GM19452 (cell line): ENCODE data around the gene UCN2.

ENCODE experiments used
- ATAC-seq: cut with Tn5 transposase; IDR thresholded peaks from one replicate; pipeline ENCODE4 v1.9.1; 2021; ENCODE audit not compliant: unreplicated experiment

The UCN2 gene

GRCh38 chr3:48563382-48563918, at the start of gene UCN2:
Gene UCN2 (minus strand): TSS chr3:48563781. CDS start chr3:48563124, 657 bp downstream.
- ATAC-seq, result no peak

GRCh38 chr3:48612309-48612708, 48.7 kb upstream of the UCN2 start:
- no peak for ATAC-seq

- ATAC-seq, result peak; percentile 92
These were observed 45.8 kb upstream of the UCN2 start, which contains the start of gene UQCRC1 for GRCh38 chr3:48609088-48610005. Gene UQCRC1 (minus strand): TSS chr3:48609646. CDS start chr3:48609620, 26 bp downstream.

GRCh38 chr3:48607519-48607918, 43.9 kb upstream of the UCN2 start:
- ATAC-seq, result no peak

- no peak for ATAC-seq
These were observed 38.0 kb upstream of the UCN2 start for GRCh38 chr3:48601622-48601994.

GRCh38 chr3:48600711-48601621, 37.4 kb upstream of the UCN2 start:
- ATAC-seq, result no peak

- ATAC-seq, result no peak
These were observed 36.1 kb upstream of the UCN2 start for GRCh38 chr3:48599509-48600285.

GRCh38 chr3:48599077-48599501, 35.5 kb upstream of the UCN2 start:
- ATAC-seq, result no peak

GRCh38 chr3:48598323-48599076, 34.9 kb upstream of the UCN2 start:
- ATAC-seq, result no peak

- ATAC-seq, result no peak
These were observed 33.8 kb upstream of the UCN2 start for GRCh38 chr3:48597408-48597800.

GRCh38 chr3:48596676-48597407, 33.3 kb upstream of the UCN2 start:
- ATAC-seq, result no peak

- ATAC-seq, result no peak
These were observed 32.6 kb upstream of the UCN2 start for GRCh38 chr3:48596157-48596556.

- ATAC-seq, result no peak
These were observed 32.0 kb upstream of the UCN2 start for GRCh38 chr3:48595526-48596121.

- no peak for ATAC-seq
These were observed 31.5 kb upstream of the UCN2 start, which contains the start of gene COL7A1 for GRCh38 chr3:48595075-48595525. Gene COL7A1 (minus strand): TSS chr3:48595329. CDS start chr3:48595159, 170 bp downstream.

- no peak for ATAC-seq
These were observed 31.0 kb upstream of the UCN2 start for GRCh38 chr3:48594417-48595049.

GRCh38 chr3:48593337-48593736, 29.8 kb upstream of the UCN2 start:
- ATAC-seq, result no peak

- ATAC-seq, result no peak
These were observed 29.0 kb upstream of the UCN2 start for GRCh38 chr3:48592519-48593087.
